NCI-H524 (cell line): ENCODE measurements around the gene CCDC146.
"Not testable (repeated sequence)": the region's sequence is repeated elsewhere in the genome, so short reads cannot be mapped to it uniquely, and the experiment has no call there.

ENCODE experiments used
- DNase-seq, 2 experiments: peaks; one replicate each; lab custom pipeline; 2025; lab: John Stamatoyannopoulos, UW

CCDC146 gene

GRCh38 chr7:77140291-77140690 is 17.9 kb downstream of the CCDC146 start:
- DNase-seq, result not testable (repeated sequence)

GRCh38 chr7:77152232-77152631 is 29.8 kb downstream of the CCDC146 start:
- not testable (repeated sequence) for DNase-seq

- DNase-seq, result not testable (repeated sequence)
Measured at GRCh38 chr7:77154917-77155464, 32.6 kb downstream of the CCDC146 start.

GRCh38 chr7:77155601-77156377 is 33.4 kb downstream of the CCDC146 start:
- DNase-seq, result not testable (repeated sequence)

GRCh38 chr7:77157034-77157433 is 34.6 kb downstream of the CCDC146 start:
- not testable (repeated sequence) for DNase-seq

GRCh38 chr7:77157446-77157845 is 35.0 kb downstream of the CCDC146 start:
- DNase-seq, result no peak

GRCh38 chr7:77171073-77171472 is 48.7 kb downstream of the CCDC146 start:
- peak in 1 of 2 experiments; percentile 50 for DNase-seq

GRCh38 chr7:77172437-77173172 is 50.2 kb downstream of the CCDC146 start:
- not testable (repeated sequence) for DNase-seq

- DNase-seq, result not testable (repeated sequence)
Measured at GRCh38 chr7:77174418-77174817, 52.0 kb downstream of the CCDC146 start.

- DNase-seq, result not testable (repeated sequence)
Measured at GRCh38 chr7:77175274-77175800, 52.9 kb downstream of the CCDC146 start.

GRCh38 chr7:77177321-77177904 is 55.0 kb downstream of the CCDC146 start:
- not testable (repeated sequence) for DNase-seq

GRCh38 chr7:77178024-77178423 is 55.6 kb downstream of the CCDC146 start:
- DNase-seq, result not testable (repeated sequence)

GRCh38 chr7:77181015-77181595 is 58.7 kb downstream of the CCDC146 start:
- DNase-seq, result no peak

GRCh38 chr7:77181734-77182133 is 59.3 kb downstream of the CCDC146 start:
- no peak for DNase-seq

GRCh38 chr7:77182261-77182660 is 59.8 kb downstream of the CCDC146 start:
- no peak for DNase-seq

GRCh38 chr7:77184463-77184862 is 62.0 kb downstream of the CCDC146 start:
- no peak for DNase-seq

- DNase-seq, result no peak
Measured at GRCh38 chr7:77184990-77185389, 62.6 kb downstream of the CCDC146 start.

GRCh38 chr7:77185866-77186265 is 63.5 kb downstream of the CCDC146 start:
- no peak for DNase-seq

GRCh38 chr7:77188731-77189437 is 66.5 kb downstream of the CCDC146 start:
- no peak for DNase-seq

GRCh38 chr7:77197141-77197540 is 74.7 kb downstream of the CCDC146 start:
- no peak for DNase-seq
